Psoas muscle (tissue), 8 donors: Measurements from ENCODE around the gene CDK11A. TPM values are rescaled to one million over a fixed set of nuclear protein-coding genes. Genes with fewer than 3 reads are reported as not detected.
"Not testable (repeated sequence)": the region's sequence is repeated elsewhere in the genome, so short reads cannot be mapped to it uniquely, and the experiment has no call there.

Experiments
- ATAC-seq, 4 donors: fragments of 200-7000 bp; cut with Tn5 transposase; one replicate each; pipeline ENCODE4 v1.9.1; 2020; ENCODE audit warnings: moderate library complexity in 3 of 4, mild to moderate bottlenecking in 2 of 4
- DNase-seq, 2 donors: peaks; one replicate each; pipeline ENCODE4 v3.0.0-alpha.2; 2020
- H3K27ac ChIP-seq: fragments of 200-600 bp; one replicate; pipeline ENCODE4 v1.8.0; 2022
- H3K27me3 ChIP-seq, 3 donors: fragments of 200-600 bp in 1 of 3; one replicate each; pipeline versions ENCODE4 v1.6.1 to v1.8.0; 2013 to 2022; ENCODE audit warnings: low read length in 2 of 3, mild to moderate bottlenecking in 2 of 3, moderate library complexity in 1 of 3; ENCODE audit not compliant: insufficient read depth in 3 of 3
- H3K36me3 ChIP-seq, 2 donors: fragments of 200-600 bp in 1 of 2; one replicate each; pipeline versions ENCODE4 v1.6.1 to v1.8.0; 2013 to 2022; ENCODE audit warnings: low read depth in 1 of 2, mild to moderate bottlenecking in 1 of 2, moderate library complexity in 1 of 2; ENCODE audit not compliant: insufficient read depth in 1 of 2
- H3K4me1 ChIP-seq: fragments of 200-600 bp; one replicate; pipeline ENCODE4 v1.8.0; 2022
- H3K4me3 ChIP-seq: fragments of 200-600 bp; one replicate; pipeline ENCODE4 v1.8.0; 2022; ENCODE audit warnings: mild to moderate bottlenecking
- H3K9me3 ChIP-seq: fragments of 200-600 bp; one replicate; pipeline ENCODE4 v1.8.0; 2022
- WGBS, 3 donors: extraction: QIAGEN DNeasy Blood & Tissue Kit; methylation state at CpG; one replicate each; pipeline versions ENCODE4 v1.1.6 to v1.1.7; 2013; 5-methylcytosine and 5-hydroxymethylcytosine counted together
- intact Hi-C, 2 donors: fragments of 100-400 bp; cut with DNase I; formaldehyde crosslinking; loops; one replicate each; pipeline versions ENCODE4 v1.11.0 to v1.14.2; 2022
- polyA plus RNA-seq, 3 donors: library from polyadenylated mRNA; stranded (reverse); fragments of 200-250 nt; gene quantifications; one replicate each; pipeline ENCODE4 v1.2.3, GENCODE V29; 2013
- total RNA-seq, 4 donors: library from RNA; stranded (reverse); fragmentation: NEBNext Ultra II Directional in 2 of 4; extraction: Animal tissue kit (Norgen Biotek cat#: 25700) in 2 of 4; gene quantifications; one replicate each; pipeline versions ENCODE4 v1.2.1 to v1.2.4, GENCODE V29; 2021 to 2023
- donor health status: healthy with polysubstance abuse.
- donor health status: DM: no; HTN: no; CAD: no; lungs with moderate emphysema.
- donor health status: Bipolar disorder and iron deficiency.
- donor health status: healthy.
- donor health status: DM: yes; HTN: yes; CAD: no.
- donor health status: DM: no; HTN: no; CAD: no.
- donor health status: DM: no; HTN: no; CAD: no.
- donor health status: DM: yes; HTN: yes; CAD: no.

CDK11A gene
- total and polyA plus RNA-seq, 7 donors = 15.9 to 36.6 (median 20.4) TPM

GRCh38 chr1:1700067-1700466 lies 24.1 kb downstream of the CDK11A start:
- intact Hi-C loops, H3K27ac ChIP-seq, DNase-seq, H3K4me3 ChIP-seq, H3K9me3 ChIP-seq, H3K27me3 ChIP-seq, H3K4me1 ChIP-seq: not testable (repeated sequence)
- no CpG with 5 or more reads among the region's 45 CpGs for WGBS, 3 donors
- peaks cover 0 to 14% of the 10 kb centered on the region in 2 donors for H3K36me3 ChIP-seq
- ATAC-seq = peak in 1 of 4 donors; percentile 3

GRCh38 chr1:1699061-1699460 lies 25.1 kb downstream of the CDK11A start:
- intact Hi-C loops = loop anchor here in 1 of 2 donors (10.0 kb wide), 1 partner anchor 46 kb away; no protein-coding TSS in a partner anchor
- not testable (repeated sequence) for H3K4me3 ChIP-seq, H3K9me3 ChIP-seq, H3K4me1 ChIP-seq, H3K27ac ChIP-seq, H3K27me3 ChIP-seq, ATAC-seq, H3K36me3 ChIP-seq
- WGBS, 3 donors = 41 to 97% (median 82%) methylated on average over 3 to 13 of the region's 19 CpGs
- peak in 1 of 2 donors; percentile 9 for DNase-seq

GRCh38 chr1:1697358-1698183 lies 26.6 kb downstream of the CDK11A start:
- intact Hi-C loops = loop anchor here in 1 of 2 donors (10.0 kb wide), 1 partner anchor 47 kb away; no protein-coding TSS in a partner anchor
- WGBS, 3 donors = 73 to 79% (median 73%) methylated on average over 11 to 18 of the region's 26 CpGs
- DNase-seq = peak in 1 of 2 donors; percentile 48

GRCh38 chr1:1696431-1697357 lies 27.5 kb downstream of the CDK11A start:
- intact Hi-C loops = loop anchor here in 1 of 2 donors (10.0 kb wide), 1 partner anchor 48 kb away; no protein-coding TSS in a partner anchor
- peak in 1 of 2 donors; percentile 45 for DNase-seq
- H3K4me1 ChIP-seq, H3K27ac ChIP-seq, H3K9me3 ChIP-seq, H3K27me3 ChIP-seq, H3K36me3 ChIP-seq, H3K4me3 ChIP-seq, ATAC-seq: not testable (repeated sequence)
- WGBS, 3 donors = 90 to 92% (median 91%) methylated on average over 13 to 19 of the region's 23 CpGs

More at GRCh38 chr1:1697358-1698183, 26.6 kb downstream of the CDK11A start:
- H3K9me3 ChIP-seq, H3K36me3 ChIP-seq, H3K4me1 ChIP-seq, ATAC-seq, H3K27me3 ChIP-seq, H3K4me3 ChIP-seq, H3K27ac ChIP-seq: not testable (repeated sequence)

GRCh38 chr1:1692714-1693647 lies 31.2 kb downstream of the CDK11A start, which contains the start of gene SLC35E2B:
SLC35E2B (minus strand) TSS chr1:1692795; CDS start chr1:1676699, 16,096 bp downstream.
- DNase-seq (peak; percentile 91 to 95), ATAC-seq (peak; percentile 90 to 94 (median 92))
- H3K36me3 ChIP-seq, H3K9me3 ChIP-seq, H3K27me3 ChIP-seq, H3K4me1 ChIP-seq: not testable (repeated sequence)
- intact Hi-C loops = loop anchor here in 1 of 2 donors (10.0 kb wide), 1 partner anchor 52 kb away; no protein-coding TSS in a partner anchor
- peak within 1 kb of the TSS; percentile 70 for H3K4me3 ChIP-seq
- 0 to 1% methylated on average over 4 to 58 of the region's 98 CpGs; no CpG with 5 or more reads in 1 of the 3 donors for WGBS, 3 donors
- peak within 1 kb of the TSS; percentile 90 for H3K27ac ChIP-seq

- ATAC-seq (peak in 1 of 4 donors; percentile 61), DNase-seq (peak; percentile 52 to 56)
- not testable (repeated sequence) for H3K9me3 ChIP-seq, H3K27me3 ChIP-seq, H3K4me1 ChIP-seq, H3K36me3 ChIP-seq
- 0 to 1% (median 0%) methylated on average over 6 to 32 of the region's 45 CpGs for WGBS, 3 donors
- peak overlapping the region; percentile 70 for H3K4me3 ChIP-seq
- intact Hi-C loops = loop anchor here in 1 of 2 donors (10.0 kb wide), 1 partner anchor 52 kb away; no protein-coding TSS in a partner anchor
- peak overlapping the region; percentile 90 for H3K27ac ChIP-seq
Observed at GRCh38 chr1:1692324-1692713, 31.8 kb downstream of the CDK11A start.

GRCh38 chr1:1691443-1691842 lies 32.7 kb downstream of the CDK11A start:
- not testable (repeated sequence) for H3K4me1 ChIP-seq, H3K9me3 ChIP-seq, H3K27ac ChIP-seq, H3K36me3 ChIP-seq, ATAC-seq, H3K27me3 ChIP-seq
- intact Hi-C loops = loop anchor here in 1 of 2 donors (10.0 kb wide), 1 partner anchor 53 kb away; no protein-coding TSS in a partner anchor
- 9 to 20% (median 16%) methylated on average over 1 to 2 of the region's 16 CpGs for WGBS, 3 donors
- peak in 1 of 2 donors; percentile 2 for DNase-seq
- H3K4me3 ChIP-seq = peak overlapping the region; percentile 44

- H3K4me1 ChIP-seq, ATAC-seq, H3K36me3 ChIP-seq, H3K27me3 ChIP-seq, intact Hi-C loops, H3K9me3 ChIP-seq, H3K4me3 ChIP-seq, H3K27ac ChIP-seq: not testable (repeated sequence)
- DNase-seq = peak in 1 of 2 donors; percentile 14
- 89 to 94% (median 90%) methylated on average over 4 to 7 of the region's 7 CpGs for WGBS, 3 donors
Observed at GRCh38 chr1:1689526-1689925, 34.6 kb downstream of the CDK11A start.
